MG63 (cell line): ENCODE measurements around the gene TACC2. TPM values are rescaled to one million over a fixed set of nuclear protein-coding genes. Genes with fewer than 3 reads are reported as not detected.
A peak's percentile ranks its signal among the peaks of the same experiment; 100 is the strongest.
"Not testable (repeated sequence)": the region's sequence is repeated elsewhere in the genome, so short reads cannot be mapped to it uniquely, and the experiment has no call there.

ENCODE experiments used
- DNase-seq: peaks from one replicate; pipeline ENCODE4 v3.0.0-alpha.2; 2020
- H3K27me3 ChIP-seq: fragments of 250-450 bp; sonication (Bioruptor Pico); 2 replicates; pipeline ENCODE4 v1.5.1; 2020; ENCODE audit warnings: mild to moderate bottlenecking, moderate library complexity
- H3K36me3 ChIP-seq: fragments of 250-450 bp; sonication (Bioruptor Pico); 2 replicates; pipeline ENCODE4 v1.5.1; 2020; ENCODE audit warnings: mild to moderate bottlenecking, moderate library complexity
- H3K4me3 ChIP-seq: fragments of 250-450 bp; sonication (Bioruptor Pico); 2 replicates; pipeline ENCODE4 v1.5.1; 2020; ENCODE audit warnings: mild to moderate bottlenecking, moderate library complexity
- H3K9me3 ChIP-seq: fragments of 250-450 bp; sonication (Bioruptor Pico); 2 replicates; pipeline ENCODE4 v1.5.1; 2020; ENCODE audit warnings: mild to moderate bottlenecking, moderate library complexity
- total RNA-seq: library from RNA; depleted of rRNA; stranded (reverse); fragments of >200 nt; shearing (Covaris generic); gene quantifications from 2 replicates; pipeline ENCODE4 v1.2.3, GENCODE V29; 2014; ENCODE audit warnings: low replicate concordance

TACC2 gene
- total RNA-seq, 1 experiment from 2014 or later = 7.3 TPM

GRCh38 chr10:122013311-122013780, 24.4 kb downstream of the TACC2 start:
- H3K9me3 ChIP-seq = peaks cover 2% of the 10 kb centered on the region; the same call in 1 of the 2 replicates
- H3K36me3 ChIP-seq = no peaks in the 10 kb centered on the region
- H3K4me3 ChIP-seq = no peak overlapping the region
- no peak for DNase-seq
- H3K27me3 ChIP-seq = no peaks in the 10 kb centered on the region

GRCh38 chr10:122014652-122015248, 25.8 kb downstream of the TACC2 start:
- Histone ChIP-seq H3K4me3 (no peak overlapping the region), H3K9me3 (peaks cover 2% of the 10 kb centered on the region; the same call in 1 of the 2 replicates), H3K27me3 (no peaks in the 10 kb centered on the region), H3K36me3 (no peaks in the 10 kb centered on the region)
- no peak for DNase-seq

- H3K36me3 ChIP-seq, H3K27me3 ChIP-seq, H3K4me3 ChIP-seq: not testable (repeated sequence)
These were observed 29.0 kb downstream of the TACC2 start for GRCh38 chr10:122017926-122018325.

GRCh38 chr10:122018491-122018890, 29.5 kb downstream of the TACC2 start:
- H3K36me3 ChIP-seq = no peaks in the 10 kb centered on the region
- no peak for DNase-seq

More at GRCh38 chr10:122017926-122018325, 29.0 kb downstream of the TACC2 start:
- not testable (repeated sequence) for DNase-seq, H3K9me3 ChIP-seq

GRCh38 chr10:122018951-122019413, 30.0 kb downstream of the TACC2 start:
- no peak overlapping the region for H3K4me3 ChIP-seq
- no peaks in the 10 kb centered on the region for H3K27me3 ChIP-seq
- H3K9me3 ChIP-seq = no peaks in the 10 kb centered on the region
- DNase-seq = no peak
- H3K36me3 ChIP-seq = no peaks in the 10 kb centered on the region

More at GRCh38 chr10:122018491-122018890, 29.5 kb downstream of the TACC2 start:
- H3K4me3 ChIP-seq = no peak overlapping the region
- H3K9me3 ChIP-seq = no peaks in the 10 kb centered on the region
- no peaks in the 10 kb centered on the region for H3K27me3 ChIP-seq

GRCh38 chr10:122019414-122019975, 30.5 kb downstream of the TACC2 start:
- Histone ChIP-seq H3K4me3 (no peak overlapping the region), H3K9me3 (no peaks in the 10 kb centered on the region), H3K27me3 (no peaks in the 10 kb centered on the region), H3K36me3 (no peaks in the 10 kb centered on the region)
- no peak for DNase-seq

- DNase-seq = no peak
- H3K9me3 ChIP-seq = no peaks in the 10 kb centered on the region
- no peaks in the 10 kb centered on the region for H3K27me3 ChIP-seq
These were observed 31.3 kb downstream of the TACC2 start for GRCh38 chr10:122020226-122020625.

GRCh38 chr10:122021379-122021778, 32.4 kb downstream of the TACC2 start:
- H3K36me3 ChIP-seq = no peaks in the 10 kb centered on the region

More at GRCh38 chr10:122020226-122020625, 31.3 kb downstream of the TACC2 start:
- Histone ChIP-seq H3K36me3 (no peaks in the 10 kb centered on the region), H3K4me3 (no peak overlapping the region)

GRCh38 chr10:122021828-122022227, 32.9 kb downstream of the TACC2 start:
- H3K36me3 ChIP-seq = no peaks in the 10 kb centered on the region
- peak overlapping the region; percentile 22; the same call in 1 of the 2 replicates for H3K4me3 ChIP-seq
- H3K9me3 ChIP-seq = no peaks in the 10 kb centered on the region
- H3K27me3 ChIP-seq = no peaks in the 10 kb centered on the region
- DNase-seq = no peak

More at GRCh38 chr10:122021379-122021778, 32.4 kb downstream of the TACC2 start:
- Histone ChIP-seq H3K4me3 (peak overlapping the region; percentile 22; the same call in 1 of the 2 replicates), H3K27me3 (no peaks in the 10 kb centered on the region), H3K9me3 (no peaks in the 10 kb centered on the region)
- DNase-seq = peak; percentile 51

GRCh38 chr10:122022276-122022675, 33.3 kb downstream of the TACC2 start:
- no peak overlapping the region for H3K4me3 ChIP-seq
- H3K27me3 ChIP-seq = no peaks in the 10 kb centered on the region
- no peaks in the 10 kb centered on the region for H3K9me3 ChIP-seq
- DNase-seq = no peak
- no peaks in the 10 kb centered on the region for H3K36me3 ChIP-seq

GRCh38 chr10:122023257-122023656, 34.3 kb downstream of the TACC2 start:
- H3K9me3 ChIP-seq, DNase-seq, H3K27me3 ChIP-seq, H3K36me3 ChIP-seq, H3K4me3 ChIP-seq: not testable (repeated sequence)

GRCh38 chr10:122029499-122030199, 40.7 kb downstream of the TACC2 start:
- DNase-seq = no peak
- H3K4me3 ChIP-seq = no peak overlapping the region
- H3K36me3 ChIP-seq = no peaks in the 10 kb centered on the region
- no peaks in the 10 kb centered on the region for H3K9me3 ChIP-seq
- H3K27me3 ChIP-seq = no peaks in the 10 kb centered on the region

GRCh38 chr10:122030200-122030552, 41.2 kb downstream of the TACC2 start:
- no peak for DNase-seq
- no peaks in the 10 kb centered on the region for H3K36me3 ChIP-seq
- H3K27me3 ChIP-seq = no peaks in the 10 kb centered on the region
- no peak overlapping the region for H3K4me3 ChIP-seq
- no peaks in the 10 kb centered on the region for H3K9me3 ChIP-seq

- H3K27me3 ChIP-seq = no peaks in the 10 kb centered on the region
- DNase-seq = no peak
- no peaks in the 10 kb centered on the region for H3K36me3 ChIP-seq
- H3K9me3 ChIP-seq = no peaks in the 10 kb centered on the region
- H3K4me3 ChIP-seq = no peak overlapping the region
These were observed 44.4 kb downstream of the TACC2 start for GRCh38 chr10:122033224-122033926.

GRCh38 chr10:122034149-122034756, 45.3 kb downstream of the TACC2 start:
- no peaks in the 10 kb centered on the region for H3K36me3 ChIP-seq
- no peak overlapping the region for H3K4me3 ChIP-seq
- H3K27me3 ChIP-seq = no peaks in the 10 kb centered on the region
- no peaks in the 10 kb centered on the region for H3K9me3 ChIP-seq
- DNase-seq = peak; percentile 12

- DNase-seq = no peak
- Histone ChIP-seq H3K36me3 (no peaks in the 10 kb centered on the region), H3K4me3 (no peak overlapping the region), H3K27me3 (no peaks in the 10 kb centered on the region), H3K9me3 (no peaks in the 10 kb centered on the region)
These were observed 51.8 kb downstream of the TACC2 start for GRCh38 chr10:122040786-122041185.
